GM19240 (cell line): ENCODE data around the gene ISLR2.
A peak's percentile ranks its signal among the peaks of the same experiment; 100 is the strongest.
"Not testable (repeated sequence)": the region's sequence is repeated elsewhere in the genome, so short reads cannot be mapped to it uniquely, and the experiment has no call there.

Source experiments
- DNase-seq: peaks from one replicate; pipeline ENCODE4 v3.0.0; 2011; ENCODE audit warnings: low spot score; ENCODE audit not compliant: insufficient read length

Gene ISLR2

GRCh38 chr15:74156678-74157411 is 26.5 kb downstream of the ISLR2 start:
- DNase-seq, result no peak

- DNase-seq, result no peak
These were observed 27.8 kb downstream of the ISLR2 start for GRCh38 chr15:74157868-74158827.

- peak; percentile 53 for DNase-seq
These were observed 28.7 kb downstream of the ISLR2 start for GRCh38 chr15:74158855-74159650.

GRCh38 chr15:74159773-74160172 is 29.4 kb downstream of the ISLR2 start:
- no peak for DNase-seq

- DNase-seq, result not testable (repeated sequence)
These were observed 30.0 kb downstream of the ISLR2 start for GRCh38 chr15:74160390-74160789.

- not testable (repeated sequence) for DNase-seq
These were observed 31.8 kb downstream of the ISLR2 start for GRCh38 chr15:74162195-74162536.

GRCh38 chr15:74165461-74165860 is 35.1 kb downstream of the ISLR2 start:
- no peak for DNase-seq

GRCh38 chr15:74167891-74168331 is 37.5 kb downstream of the ISLR2 start:
- DNase-seq, result no peak

- DNase-seq, result no peak
These were observed 38.3 kb downstream of the ISLR2 start for GRCh38 chr15:74168711-74169126.

- DNase-seq, result no peak
These were observed 39.9 kb downstream of the ISLR2 start for GRCh38 chr15:74170071-74170844.

- no peak for DNase-seq
These were observed 40.6 kb downstream of the ISLR2 start for GRCh38 chr15:74170875-74171578.

- DNase-seq, result no peak
These were observed 41.7 kb downstream of the ISLR2 start for GRCh38 chr15:74171965-74172541.

GRCh38 chr15:74172701-74173379 is 42.5 kb downstream of the ISLR2 start:
- DNase-seq, result no peak

- DNase-seq, result no peak
These were observed 43.2 kb downstream of the ISLR2 start, which contains the start of gene ISLR for GRCh38 chr15:74173380-74174218. TSS of gene ISLR (plus strand) at chr15:74173710. CDS start at chr15:74174859, 1,149 bp downstream.

GRCh38 chr15:74174219-74174957 is 44.0 kb downstream of the ISLR2 start:
- no peak for DNase-seq

- no peak for DNase-seq
These were observed 44.5 kb downstream of the ISLR2 start for GRCh38 chr15:74174958-74175253.

- DNase-seq, result no peak
These were observed 45.1 kb downstream of the ISLR2 start for GRCh38 chr15:74175271-74176191.
